ENCODE data around the gene CDKAL1.
"Not testable (repeated sequence)": the region's sequence is repeated elsewhere in the genome, so short reads cannot be mapped to it uniquely, and the experiment has no call there.

Gene CDKAL1

DNA sequence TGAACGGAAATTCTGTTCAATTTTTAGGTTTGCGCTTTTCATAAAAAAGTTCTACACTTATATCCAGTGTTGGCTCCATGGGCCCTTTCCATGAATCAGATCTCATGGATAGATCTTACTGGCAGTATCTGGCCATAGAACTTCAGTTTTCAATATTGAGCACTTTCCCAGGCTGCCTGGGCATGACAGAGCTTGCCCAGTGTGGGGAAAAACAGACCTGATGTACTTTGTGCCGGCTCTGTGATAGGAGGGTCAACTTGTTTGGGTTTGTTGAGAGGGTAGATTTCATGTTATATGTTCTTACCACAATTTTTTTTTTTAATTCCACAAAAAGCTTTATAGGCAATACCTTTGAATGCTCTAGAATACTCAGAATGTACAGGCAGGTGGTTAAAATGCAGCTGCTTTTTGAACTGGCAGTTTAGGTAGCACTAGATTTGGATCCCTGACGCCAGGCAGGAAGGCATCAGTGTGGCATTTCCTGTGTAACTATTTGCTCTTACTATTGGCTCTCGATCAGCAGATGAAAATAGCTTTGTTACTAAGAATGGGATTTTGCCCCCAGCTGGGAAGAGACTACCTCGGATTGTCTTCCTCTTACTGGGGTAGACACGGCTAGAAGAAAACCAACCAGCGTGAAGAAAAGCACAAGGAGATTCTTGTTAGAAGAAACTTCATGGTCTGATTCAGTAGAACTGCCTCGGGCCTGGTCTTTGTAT lies 654.4 kb downstream of the CDKAL1 start:
- no peak for DNase-seq (ENCODE audit: low read depth in 1 of 2, low spot score in 1 of 2)

DNA sequence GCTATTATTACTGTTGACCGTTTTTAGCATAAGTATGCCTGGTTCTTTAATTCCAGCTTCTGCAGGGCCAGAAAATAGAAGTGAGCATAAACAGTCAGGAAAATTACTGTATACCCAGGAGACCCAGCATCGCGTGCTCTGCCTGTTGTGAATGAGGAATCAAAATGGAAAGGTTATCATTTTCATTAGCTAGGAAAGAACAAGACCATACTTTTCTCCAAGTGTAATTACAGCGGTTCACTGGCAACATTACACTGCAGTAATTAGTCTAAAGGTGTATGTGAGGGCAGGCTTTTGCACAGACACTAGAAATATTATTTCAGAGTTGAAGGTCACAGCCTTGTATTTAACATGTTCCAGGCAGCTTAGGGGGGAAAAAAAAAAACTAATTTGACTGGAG lies 655.5 kb downstream of the CDKAL1 start:
- no peak for DNase-seq (ENCODE audit: low read depth in 1 of 2, low spot score in 1 of 2)

DNA sequence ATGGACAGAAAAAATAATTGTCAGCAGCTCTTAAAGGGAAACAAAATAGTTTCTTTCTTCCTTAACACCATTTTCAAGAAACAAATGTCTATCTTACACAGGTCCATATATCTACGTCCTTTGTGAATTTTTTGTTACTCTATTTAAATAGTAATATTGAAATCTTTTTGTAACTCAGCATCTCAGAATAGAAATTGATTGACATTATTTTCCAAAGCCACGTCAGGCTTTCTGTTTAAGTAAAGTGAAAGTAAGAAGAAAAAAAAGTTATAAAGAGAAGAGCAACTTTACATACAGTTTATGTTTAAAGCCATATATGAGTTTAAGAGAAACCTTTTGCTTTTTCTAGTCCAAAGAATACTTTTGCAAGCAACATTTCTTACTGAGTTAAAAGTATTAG lies 656.4 kb downstream of the CDKAL1 start:
- DNase-seq (ENCODE audit: low read depth in 1 of 2, low spot score in 1 of 2): no peak

DNA sequence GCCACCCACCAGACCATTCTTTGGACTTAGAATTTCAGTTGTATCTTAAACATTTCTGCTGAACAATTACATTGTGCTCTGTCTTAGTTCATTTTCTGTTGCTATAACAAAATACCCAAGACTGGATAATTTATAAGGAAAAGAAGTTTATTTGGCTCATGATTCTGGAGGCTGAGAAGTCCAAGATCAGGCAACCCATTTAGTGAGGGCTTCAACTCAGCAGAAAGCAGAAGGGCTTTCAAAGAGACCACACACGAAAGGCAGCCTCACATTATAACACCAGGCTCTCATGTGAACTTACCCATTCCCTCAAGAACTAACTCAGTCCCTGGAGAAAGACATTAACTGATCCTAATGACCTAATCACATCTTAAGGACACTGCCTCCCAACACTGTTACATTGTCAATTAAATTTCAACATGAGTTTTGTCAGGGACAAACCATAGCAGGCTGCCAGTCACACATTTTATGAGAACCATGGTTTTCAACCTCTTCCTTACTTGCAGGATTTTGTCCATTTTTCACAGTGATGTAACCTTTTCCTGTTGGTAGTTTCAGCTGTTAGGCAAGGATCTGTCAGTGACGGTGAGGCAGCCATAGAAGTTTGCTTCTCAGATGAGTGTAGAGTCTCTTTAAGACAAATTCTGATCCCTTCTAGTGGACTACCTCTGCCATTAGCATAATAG lies 659.7 kb downstream of the CDKAL1 start:
- no peak for DNase-seq (ENCODE audit: low read depth in 1 of 2, low spot score in 1 of 2)

DNA sequence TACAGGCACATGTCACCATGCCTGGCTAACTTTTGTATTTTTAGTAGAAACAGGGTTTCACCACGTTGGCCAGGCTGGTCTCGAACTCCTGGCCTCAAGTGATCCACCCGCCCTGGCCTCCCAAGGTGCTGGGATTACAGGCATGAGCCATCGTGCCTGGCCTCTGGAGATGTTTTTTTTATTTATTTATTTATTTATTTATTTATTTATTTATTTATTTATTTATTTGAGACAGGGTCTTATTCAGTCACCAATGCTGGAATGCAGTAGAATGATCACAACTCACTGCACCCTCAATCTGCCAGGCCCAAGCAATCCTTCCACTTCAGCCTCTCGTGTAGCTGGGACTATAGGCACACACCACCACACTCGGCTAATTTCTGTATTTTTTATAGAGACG lies 661.0 kb downstream of the CDKAL1 start:
- not testable (repeated sequence) for DNase-seq (ENCODE audit: low read depth in 1 of 2, low spot score in 1 of 2)

DNA sequence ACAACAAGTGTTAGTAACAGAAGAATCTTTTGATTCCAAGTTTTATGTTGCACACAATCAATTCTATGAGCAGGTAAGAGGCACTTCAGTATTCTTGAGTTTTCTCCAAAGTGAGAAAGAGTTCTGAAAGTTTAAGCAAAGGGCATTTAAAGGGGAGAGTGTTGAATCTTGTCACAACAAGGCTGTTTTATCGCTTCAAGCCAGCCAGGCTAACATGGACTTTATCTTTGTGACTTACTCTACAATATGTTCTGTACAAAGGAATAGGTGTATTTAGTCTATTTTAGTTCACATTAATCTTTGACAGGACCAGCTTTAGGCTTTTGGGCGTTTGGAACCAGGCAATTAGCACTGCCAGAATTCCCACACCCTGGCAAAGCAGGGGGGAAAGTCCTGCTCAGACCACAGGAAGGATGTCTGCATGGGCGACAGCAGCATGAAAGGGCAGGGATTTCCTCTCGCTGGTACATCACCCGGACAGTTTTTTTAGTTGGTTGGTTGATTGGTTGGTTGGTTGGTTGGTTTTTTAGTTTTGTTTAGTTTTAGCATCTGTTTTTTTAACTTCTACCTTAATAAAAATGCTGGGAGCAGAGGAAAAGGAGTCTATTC lies 663.9 kb downstream of the CDKAL1 start:
- DNase-seq (ENCODE audit: low read depth in 1 of 2, low spot score in 1 of 2): no peak

DNA sequence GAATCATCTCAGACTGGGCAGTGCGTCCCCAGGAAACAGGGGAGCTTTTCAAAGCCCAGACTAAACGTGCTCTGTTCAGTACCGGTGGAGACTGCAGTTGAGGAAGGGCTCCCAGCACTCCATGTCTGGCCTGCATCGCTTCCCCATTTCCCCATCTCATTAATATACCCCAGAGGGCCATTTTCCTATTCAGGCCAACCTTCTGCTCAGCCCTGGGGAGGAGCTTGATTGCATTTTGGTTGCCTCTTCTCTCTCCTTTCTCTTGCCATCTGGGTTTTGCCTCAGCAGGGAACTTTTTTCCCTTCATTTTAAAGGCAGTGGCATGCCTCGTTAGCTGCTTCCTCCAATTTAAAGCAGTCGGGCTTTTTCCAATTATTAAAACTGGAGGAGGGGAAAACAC lies 665.0 kb downstream of the CDKAL1 start:
- DNase-seq (ENCODE audit: low read depth in 1 of 2, low spot score in 1 of 2): no peak

DNA sequence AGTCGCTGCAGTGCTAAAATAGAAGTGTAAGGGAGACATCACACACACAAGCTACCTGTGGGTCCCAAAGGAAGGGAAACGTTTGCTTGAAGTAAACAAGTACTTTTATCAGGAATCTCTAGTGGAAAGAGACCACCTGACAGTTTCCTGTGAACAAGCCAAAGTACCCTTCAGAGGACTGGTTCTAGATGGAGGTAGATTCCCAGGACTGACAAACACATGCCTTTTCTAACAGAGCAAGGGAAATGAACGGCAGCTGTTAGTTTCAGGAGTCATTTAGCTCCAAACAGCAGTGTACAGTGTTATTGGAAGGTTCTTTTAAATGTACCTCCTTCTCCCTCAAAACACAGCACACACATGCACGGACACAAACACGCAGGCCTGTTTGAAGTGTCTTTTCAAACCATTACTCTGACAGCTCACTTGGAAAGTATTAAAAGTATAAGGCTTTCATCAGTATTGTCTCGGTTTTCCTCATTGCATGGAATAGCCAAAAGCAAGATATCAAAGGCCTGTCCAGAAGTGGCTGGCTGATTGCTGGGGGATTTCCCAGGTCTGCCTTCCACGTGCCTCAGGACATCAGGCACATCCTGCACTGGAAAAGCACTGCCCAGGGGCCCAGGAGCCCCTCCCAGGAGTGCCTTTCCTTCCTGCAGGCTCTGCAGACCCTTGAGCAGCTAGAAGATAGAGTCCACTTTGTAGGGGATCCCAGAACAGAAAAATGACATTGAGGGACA lies 666.0 kb downstream of the CDKAL1 start:
- no peak for DNase-seq (ENCODE audit: low read depth in 1 of 2, low spot score in 1 of 2)

DNA sequence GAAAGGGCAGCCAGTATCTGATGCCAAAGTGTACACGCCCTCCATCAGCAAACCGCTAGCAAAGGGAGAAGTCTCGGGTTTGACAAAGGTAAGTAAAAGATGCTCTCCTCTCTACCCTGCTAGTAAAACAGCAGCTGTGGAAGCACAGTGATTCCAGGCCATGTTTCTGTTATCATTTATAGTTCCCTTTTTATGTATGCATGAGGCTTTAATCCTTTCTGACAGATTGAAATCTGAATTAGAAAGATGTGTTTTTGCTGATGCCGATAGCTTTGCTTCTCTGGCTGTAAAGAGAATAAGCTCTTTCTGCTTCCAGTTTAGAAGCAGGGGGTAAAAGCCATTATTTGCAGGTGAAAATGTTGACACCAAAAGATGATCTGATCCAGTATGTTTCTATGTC lies 666.9 kb downstream of the CDKAL1 start:
- no peak for DNase-seq (ENCODE audit: low read depth in 1 of 2, low spot score in 1 of 2)

DNA sequence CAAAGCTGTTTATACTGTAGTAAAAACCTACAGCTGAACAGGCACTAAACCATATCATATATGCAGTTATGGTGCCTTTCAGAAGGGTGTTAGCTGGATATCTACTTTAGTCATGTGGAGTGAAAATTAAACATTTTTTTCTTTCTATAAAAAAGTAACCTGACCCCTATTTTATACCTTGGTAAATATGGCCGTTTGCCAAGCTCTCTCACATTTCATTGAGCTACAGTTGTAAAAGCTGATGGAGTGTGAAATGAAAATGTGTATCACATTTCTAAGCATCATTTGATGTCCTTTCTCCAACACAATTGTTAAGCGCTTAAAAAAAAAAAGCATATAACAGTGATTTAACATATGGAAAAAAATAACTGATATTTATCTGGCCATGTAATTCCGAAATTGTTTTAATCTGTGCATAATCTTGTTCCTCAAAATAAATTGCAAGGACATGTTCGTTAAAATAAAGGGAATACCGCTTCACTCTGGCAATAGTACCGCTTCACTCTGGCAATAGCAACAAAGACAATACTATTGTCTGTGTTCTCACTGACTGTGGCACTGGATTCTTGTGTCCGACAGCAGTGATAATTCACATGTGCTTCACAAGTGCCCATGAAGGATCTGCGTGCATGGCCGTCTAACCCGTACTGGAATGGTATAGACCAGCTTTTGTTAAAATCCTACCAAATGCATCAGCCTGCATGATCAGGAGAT lies 667.5 kb downstream of the CDKAL1 start:
- no peak for DNase-seq (ENCODE audit: low read depth in 1 of 2, low spot score in 1 of 2)

DNA sequence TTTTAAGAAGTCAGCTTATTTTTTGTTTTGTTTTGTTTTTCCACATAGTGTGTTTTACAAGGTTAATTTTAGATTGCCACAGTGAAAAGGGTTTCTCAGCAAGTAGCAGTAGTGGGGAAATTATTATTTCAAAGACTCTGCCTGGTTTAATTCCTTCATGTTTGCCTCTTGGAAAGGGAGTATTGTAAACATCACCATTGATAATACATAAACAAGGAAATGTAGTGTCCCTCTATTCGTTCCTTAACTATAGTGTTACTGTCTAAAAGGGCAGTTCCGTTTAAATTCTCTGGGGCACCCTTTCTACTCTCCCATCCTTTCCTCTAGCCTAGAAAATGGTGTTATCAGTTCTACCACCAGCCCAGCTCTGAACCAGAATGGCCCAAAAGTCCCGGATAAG lies 668.3 kb downstream of the CDKAL1 start:
- DNase-seq (ENCODE audit: low read depth in 1 of 2, low spot score in 1 of 2): no peak

DNA sequence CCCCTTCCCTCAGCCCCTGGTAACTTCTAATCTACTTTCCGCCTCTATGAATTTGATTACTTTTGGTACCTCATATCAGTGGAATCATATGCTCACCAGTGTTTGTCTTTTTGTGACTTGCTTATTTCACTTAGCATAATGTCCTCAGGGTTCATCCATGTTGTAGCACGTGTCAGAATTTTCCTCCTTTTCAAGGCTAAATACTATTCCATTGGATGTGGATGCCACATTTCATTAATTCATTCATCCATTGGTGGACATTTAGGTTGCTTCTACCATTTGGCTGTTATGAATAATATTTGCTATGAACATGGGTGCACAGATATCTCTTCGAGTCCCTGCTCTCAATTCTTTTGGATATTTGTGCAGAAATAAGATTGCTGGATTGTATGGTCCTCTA lies 670.7 kb downstream of the CDKAL1 start:
- DNase-seq (ENCODE audit: low read depth in 1 of 2, low spot score in 1 of 2): no peak

DNA sequence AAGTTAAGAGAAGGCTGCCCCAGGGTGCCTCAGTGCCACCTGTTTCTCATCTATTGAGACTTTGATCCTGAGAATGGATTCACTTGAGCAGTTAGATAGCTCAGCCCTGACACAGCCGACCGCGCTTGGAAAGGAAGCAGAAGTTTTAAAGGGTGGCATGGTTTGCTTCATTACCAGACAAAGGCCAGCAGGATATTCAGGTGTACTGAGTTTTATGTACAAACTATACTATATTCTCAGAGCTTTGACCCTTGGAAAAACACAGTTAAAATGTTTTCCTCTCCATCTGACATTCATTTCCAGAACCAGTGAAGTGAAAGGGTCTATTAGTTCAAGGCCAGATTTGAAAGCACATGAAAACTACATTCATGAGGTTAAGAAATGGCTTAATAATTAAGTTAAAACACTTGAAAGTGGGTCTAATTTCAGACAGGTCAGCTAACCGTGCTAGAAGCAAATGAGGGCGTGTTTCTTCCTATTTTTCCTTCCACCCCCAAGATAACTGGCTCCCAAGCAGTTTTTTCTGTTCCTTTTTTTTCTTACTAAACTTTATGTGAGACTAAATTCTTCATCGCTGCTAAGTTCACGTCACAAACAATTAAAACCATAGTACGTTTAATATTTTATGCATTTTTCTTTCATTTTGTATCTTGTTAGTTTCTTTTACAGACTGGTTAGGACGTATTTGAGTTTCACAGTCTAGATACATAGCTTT lies 674.0 kb downstream of the CDKAL1 start:
- no peak for DNase-seq (ENCODE audit: low read depth in 1 of 2, low spot score in 1 of 2)

DNA sequence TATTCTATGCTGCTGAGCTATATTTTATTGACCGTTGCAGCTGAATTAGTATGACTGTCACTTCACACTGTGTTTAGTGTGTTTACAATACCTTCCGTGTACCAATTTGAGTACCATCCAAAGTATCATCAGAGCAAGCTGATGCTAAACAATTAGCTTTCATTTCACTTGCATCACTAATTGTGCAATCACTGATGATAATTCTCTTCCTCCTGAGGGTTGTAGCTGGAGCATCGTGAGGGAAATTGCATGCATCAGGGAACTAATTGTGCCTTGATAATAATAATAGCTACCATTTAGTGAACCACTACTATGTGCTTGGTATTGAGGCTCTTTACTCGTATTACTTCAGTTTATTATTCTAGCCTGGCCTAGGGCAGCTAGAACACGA lies 674.5 kb downstream of the CDKAL1 start:
- DNase-seq (ENCODE audit: low read depth in 1 of 2, low spot score in 1 of 2): no peak

DNA sequence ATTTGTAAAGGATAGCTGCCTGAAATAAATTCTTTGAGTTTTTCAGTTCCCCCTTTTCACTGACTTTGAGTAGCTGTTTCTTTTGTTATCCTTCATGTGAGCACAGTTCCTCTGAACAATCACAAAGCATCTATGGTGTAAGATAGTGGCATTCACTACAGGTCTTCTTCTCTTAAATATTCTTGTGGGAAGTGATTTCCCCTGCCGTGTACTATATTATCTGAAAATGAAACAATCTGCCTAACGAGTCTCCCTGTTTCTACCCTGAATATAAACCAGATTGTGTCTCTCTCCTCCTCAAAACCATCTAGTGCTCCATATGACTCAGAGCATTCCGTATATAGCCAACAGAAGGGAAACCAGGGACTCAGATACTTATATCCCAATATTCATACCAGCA lies 679.2 kb downstream of the CDKAL1 start:
- DNase-seq (ENCODE audit: low read depth in 1 of 2, low spot score in 1 of 2): no peak

DNA sequence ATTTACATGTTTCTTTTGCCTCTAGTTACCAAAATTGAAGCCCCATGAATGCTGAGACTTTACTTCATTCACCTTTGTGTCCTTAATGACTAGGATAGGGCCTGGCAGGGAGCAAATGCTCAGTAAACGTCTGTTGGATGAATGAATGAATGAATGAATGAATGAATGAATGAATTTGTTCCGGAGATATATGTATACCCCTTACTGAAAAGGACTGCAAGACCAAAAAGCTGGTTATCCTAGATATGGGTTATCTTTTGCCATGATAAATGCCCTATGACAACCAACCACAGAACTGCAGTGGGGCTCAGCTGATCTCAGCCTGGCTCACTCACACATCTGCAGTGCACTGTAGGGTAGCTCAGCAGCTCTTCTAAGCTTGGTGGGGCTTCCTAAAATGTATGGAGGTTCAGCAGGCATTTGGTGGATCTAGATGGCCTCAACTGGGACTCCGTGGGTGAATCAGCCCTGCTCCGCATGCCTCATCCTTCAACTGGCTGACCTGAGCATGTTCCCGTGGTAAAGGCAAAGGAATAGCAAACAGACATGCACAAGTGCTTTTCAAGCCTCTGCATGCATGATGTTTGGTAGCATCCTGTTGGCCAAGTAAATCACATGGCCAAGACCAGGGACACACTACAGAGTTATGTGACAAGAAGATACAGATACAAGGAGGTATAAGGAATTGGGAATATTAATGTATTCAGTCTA lies 680.6 kb downstream of the CDKAL1 start:
- no peak for DNase-seq (ENCODE audit: low read depth in 1 of 2, low spot score in 1 of 2)

DNA sequence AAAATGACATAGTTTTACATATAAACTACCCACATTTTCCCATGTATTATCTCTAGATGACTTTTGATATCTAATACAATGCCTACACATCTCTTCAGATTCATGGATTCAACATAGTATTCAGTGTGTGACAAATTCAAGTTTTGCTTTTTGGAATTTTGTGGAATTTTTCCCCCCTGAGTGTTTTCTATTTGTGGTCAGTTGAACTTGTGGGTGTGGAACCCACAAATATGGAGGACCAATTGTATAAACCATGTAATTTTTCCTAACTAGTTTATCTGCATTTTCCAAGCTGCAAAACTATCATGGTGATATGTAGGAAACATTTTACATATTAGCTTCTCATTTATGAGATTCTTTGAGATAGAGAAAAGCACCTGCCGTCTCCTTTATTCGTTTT lies 685.0 kb downstream of the CDKAL1 start:
- no peak for DNase-seq (ENCODE audit: low read depth in 1 of 2, low spot score in 1 of 2)

DNA sequence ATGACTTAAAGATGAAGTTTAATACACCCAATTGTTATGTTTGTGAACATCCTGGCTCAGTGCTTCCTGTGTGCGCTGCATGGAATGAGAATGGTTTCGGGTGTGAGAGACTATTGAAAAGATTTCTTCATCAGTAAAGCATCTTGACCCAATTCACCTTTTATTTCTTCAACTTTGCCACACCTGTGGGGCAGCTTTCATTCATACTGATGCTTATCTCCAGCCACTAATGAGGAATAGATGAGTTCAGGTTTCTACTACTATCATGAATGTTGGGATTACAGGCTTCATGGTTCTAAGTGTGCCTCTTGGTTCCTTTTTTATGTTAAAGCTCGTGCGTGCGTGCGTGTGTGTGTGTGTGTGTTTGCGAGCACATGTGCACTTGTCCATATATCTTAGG lies 685.6 kb downstream of the CDKAL1 start:
- DNase-seq (ENCODE audit: low read depth in 1 of 2, low spot score in 1 of 2): no peak

DNA sequence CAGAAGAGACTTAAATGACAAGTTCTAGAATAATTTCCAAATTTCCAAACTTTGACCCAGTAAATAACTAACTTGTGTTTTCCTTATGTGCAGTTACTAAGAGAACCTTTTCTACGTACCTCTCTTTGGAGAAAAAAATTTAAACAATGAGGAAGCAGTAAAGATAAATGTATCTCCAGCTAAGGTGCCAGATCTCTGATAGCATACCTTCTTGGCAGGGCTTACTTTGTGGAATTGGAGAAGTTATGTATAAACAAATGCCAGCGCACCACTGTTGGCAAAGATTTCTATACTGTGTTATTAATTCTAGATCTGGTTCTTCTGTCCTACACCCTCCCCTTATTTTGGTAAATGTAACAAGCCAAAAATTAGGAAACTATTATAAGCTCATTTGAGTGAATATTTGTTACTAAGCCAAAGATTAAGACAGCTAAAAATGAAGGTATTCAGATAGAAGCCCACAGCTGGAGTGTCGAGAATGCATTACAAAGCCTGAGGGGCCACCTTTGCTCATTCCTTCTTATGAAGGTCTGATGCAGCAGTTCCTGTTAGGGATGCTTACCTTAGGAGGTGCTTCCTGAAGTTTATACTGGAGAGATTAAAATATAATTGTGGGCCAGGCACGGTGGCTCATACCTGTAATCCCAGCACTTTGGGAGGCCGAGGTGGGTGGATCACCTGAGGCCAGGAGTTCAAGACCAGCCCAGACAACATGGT lies 686.2 kb downstream of the CDKAL1 start:
- DNase-seq (ENCODE audit: low read depth in 1 of 2, low spot score in 1 of 2): no peak
